K562 treated with DMSO at 1 percent for 24 hours (cell line): ENCODE results near the gene C10orf71. TPM values are rescaled to one million over a fixed set of nuclear protein-coding genes. Genes with fewer than 3 reads are reported as not detected.

ENCODE experiments used
- total RNA-seq: library from RNA; unstranded; fragments of 300-600 nt; gene quantifications from 2 replicates; pipeline ENCODE4 v1.2.3, GENCODE V29; 2022; ENCODE audit warnings: low read depth; ENCODE audit not compliant: insufficient read depth

The C10orf71 gene
- total RNA-seq, result 0.95 and 1.1 TPM in 2 replicates

GRCh38 chr10:49298983-49299815, at the start of gene C10orf71:
Gene C10orf71 (plus strand): TSS chr10:49299170. CDS start chr10:49322546, 23,376 bp downstream.

Other genes starting within 250 kb of the C10orf71 start
- gene VSTM4, start 183.6 kb upstream of the C10orf71 start, total RNA-seq, result 5.5 and 5.6 TPM in 2 replicates
- 0.28 TPM in 1 of 2 replicates, not detected in the other for gene FAM170B, start 165.1 kb upstream of the C10orf71 start, total RNA-seq
- 144 and 152 TPM in 2 replicates for gene TMEM273, start 110.8 kb upstream of the C10orf71 start, total RNA-seq
- gene DRGX, start 96.9 kb downstream of the C10orf71 start, total RNA-seq, result not detected in 2 replicates
- 7.5 and 9.2 TPM in 2 replicates for gene ERCC6, start 240.0 kb downstream of the C10orf71 start, total RNA-seq